Stimulated activated CD4-positive, alpha-beta T cell treated with anti-CD3 and anti-CD28 coated beads, Interleukin-15, amount 100 ng/mL, for 24 hours (primary cell): ENCODE results near the gene KTN1.
A peak's percentile ranks its signal among the peaks of the same experiment; 100 is the strongest.

Experiments
- DNase-seq: peaks from one replicate; pipeline ENCODE4 v3.0.0-alpha.2; 2020

The KTN1 gene

DNA sequence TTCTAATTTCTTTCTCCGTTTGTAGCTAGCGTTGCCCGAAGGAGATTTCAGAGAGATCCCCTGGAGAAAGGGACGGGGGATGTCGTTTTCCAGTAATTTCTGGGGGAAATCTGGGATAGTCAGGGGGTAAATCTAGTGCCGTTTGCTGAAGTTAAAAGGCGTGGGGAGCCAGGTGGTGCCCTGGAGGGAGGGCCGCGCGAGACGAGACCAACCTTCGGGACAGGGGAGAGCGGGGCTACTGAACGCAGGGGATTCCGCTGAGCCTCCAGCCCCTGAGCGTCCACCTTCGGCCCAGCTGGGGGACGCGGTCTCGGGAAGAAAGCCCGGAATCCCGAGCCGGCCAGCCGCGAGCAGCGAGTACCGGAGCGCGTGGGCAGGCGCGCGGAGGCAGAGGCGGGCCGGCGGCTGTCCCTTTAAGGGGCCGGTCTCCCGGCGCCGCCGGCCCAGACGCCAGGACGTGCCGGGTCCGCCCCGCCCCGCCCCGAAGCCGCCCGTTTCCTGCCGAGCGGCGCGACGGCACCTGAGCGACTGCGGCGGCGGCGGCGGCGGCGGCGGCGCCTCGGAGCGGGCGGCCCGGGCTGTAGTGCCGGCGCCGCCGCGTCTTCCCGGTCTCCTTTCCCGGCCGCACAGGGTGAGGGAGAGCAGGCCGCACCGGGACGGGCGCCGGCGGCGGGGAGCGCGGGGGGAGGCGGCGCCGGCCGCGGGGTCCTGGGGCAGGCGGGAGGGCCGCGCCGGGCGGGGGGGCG is at the start of gene KTN1:
Gene KTN1 (plus strand): TSS at position 484 of the 746 bp plus-strand sequence. CDS start 31,842 bp downstream, outside the sequence.
- DNase-seq = peak; percentile 91

- DNase-seq = no peak
Observed at GRCh38 chr14:55530464-55530863, 49.5 kb upstream of the KTN1 start.

- no peak for DNase-seq
Observed at GRCh38 chr14:55532645-55533344, 47.2 kb upstream of the KTN1 start.

DNA sequence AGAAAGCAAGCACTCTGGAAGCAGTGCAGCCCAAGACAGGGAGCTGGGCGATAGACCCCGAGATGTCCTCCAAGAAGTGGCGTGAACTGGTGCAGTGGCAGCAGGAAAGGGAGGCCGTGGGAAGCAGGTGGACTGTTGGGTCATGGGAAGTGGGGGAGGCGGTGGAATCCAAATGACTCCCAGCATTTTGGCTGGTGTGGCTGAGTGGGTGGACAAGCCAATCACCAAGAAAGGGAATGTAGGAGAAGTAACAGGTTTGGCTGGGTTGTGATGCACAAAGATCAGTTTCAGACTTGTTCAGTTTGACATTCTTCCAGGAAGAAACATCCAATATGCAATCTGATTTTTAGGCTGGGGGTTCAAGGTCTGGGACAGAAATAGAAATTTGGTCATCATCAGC is 46.0 kb upstream of the KTN1 start:
- no peak for DNase-seq

GRCh38 chr14:55535516-55536203 is 44.3 kb upstream of the KTN1 start:
- no peak for DNase-seq

DNA sequence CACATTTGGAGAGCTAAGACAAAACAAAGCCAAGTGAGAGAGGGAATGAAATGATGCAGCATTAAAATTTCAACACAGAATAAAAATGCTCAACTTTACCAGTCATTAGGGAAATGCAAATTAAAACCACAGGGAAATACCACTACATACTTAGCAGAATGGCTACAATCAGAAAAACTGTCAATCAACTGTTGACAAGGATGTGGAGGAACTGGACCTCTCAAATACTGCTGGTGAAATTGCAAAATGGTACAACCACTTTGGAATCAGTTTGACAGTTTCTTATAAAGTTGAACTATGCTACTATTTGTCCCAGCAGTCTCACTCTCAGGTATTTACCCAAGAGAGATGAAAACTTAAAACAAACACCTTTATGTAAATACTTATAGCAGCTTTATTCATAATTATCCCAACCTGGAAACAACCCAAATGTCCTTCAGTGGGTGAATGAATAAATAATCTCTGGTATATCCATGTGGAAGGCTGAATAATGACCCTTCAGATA is 43.8 kb upstream of the KTN1 start:
- no peak for DNase-seq

- DNase-seq = no peak
Observed at GRCh38 chr14:55537782-55538181, 42.2 kb upstream of the KTN1 start.

DNA sequence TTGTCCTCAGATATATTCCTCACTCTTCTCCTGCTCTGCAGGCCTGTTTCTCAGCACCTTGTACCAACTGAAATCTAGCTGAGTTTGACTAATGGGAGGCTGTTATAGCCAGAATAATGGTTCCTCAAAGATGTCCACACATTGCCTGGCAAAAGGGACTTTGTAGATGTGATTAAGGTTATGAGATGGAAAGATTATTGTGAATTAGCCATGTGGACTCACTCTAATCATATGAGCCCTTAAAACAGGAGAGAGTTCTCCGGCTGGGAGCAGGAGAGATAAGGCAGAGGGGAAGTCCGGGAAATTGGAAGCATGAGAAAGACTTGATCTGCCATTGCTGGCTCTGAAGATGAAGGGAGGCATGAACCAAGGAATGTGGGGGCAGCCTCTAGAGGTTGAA is 40.0 kb upstream of the KTN1 start:
- DNase-seq = no peak

- DNase-seq = no peak
Observed at GRCh38 chr14:55540847-55541773, 38.9 kb upstream of the KTN1 start.

GRCh38 chr14:55545779-55546178 is 34.2 kb upstream of the KTN1 start:
- DNase-seq = no peak

DNA sequence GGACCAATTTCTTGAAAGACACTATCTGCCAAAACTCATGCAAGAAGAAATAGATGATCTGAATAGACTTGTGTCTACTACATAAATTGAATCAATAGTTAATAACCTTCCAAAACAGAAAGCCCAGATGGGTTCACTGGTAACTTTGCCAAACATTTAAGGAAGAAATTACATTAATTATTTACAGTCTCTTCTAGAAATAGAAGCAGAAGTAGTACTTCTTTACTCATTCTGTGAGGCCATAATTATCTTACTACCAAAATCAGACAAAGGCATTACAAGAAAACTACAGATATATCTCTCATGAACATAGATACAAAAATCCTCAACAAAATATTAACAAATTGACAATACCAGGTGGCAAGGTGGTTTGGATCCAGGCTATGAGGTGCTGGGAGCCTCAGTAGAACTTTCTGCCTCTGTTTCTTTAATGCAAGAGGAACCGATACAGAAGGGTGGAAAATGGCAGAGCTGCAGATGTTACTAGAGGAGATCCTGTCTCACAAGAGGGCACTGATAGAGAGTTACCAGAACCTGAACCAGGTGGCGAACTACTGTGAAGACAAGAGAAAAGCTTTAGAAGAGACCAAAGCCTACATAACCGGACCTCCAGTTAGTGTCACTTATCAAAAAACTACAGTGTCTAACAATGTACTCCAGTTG is 33.7 kb upstream of the KTN1 start:
- DNase-seq = no peak

DNA sequence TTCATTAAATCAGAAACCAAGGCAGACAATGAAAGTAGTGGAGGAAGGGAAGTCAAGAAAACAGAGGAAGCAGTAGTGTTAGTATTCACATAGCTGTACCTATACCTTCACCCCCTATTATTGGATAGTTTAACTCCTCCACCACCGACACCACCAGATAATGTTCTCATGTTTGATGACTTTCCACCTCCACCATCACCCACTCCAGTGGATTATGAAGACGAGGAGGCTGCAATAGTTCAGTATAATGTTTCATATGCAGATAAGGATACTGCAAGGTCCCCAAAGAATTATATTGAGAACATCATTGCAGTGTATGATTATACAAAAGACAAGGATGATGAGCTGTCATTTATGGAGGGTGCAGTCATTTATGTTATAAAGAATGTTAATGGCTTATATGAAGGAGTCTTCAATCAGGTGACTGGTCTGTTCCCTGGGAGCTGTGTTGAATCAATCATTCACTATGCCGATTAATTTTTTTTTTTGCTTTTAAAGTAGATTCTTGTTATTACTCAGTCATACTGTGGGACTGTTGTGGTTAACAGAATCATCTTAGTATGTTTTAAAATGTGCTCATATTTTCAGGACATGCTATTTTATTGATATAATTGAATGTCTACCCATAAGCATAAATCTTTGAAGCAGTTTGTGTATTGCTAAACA is 32.2 kb upstream of the KTN1 start:
- DNase-seq = no peak

DNA sequence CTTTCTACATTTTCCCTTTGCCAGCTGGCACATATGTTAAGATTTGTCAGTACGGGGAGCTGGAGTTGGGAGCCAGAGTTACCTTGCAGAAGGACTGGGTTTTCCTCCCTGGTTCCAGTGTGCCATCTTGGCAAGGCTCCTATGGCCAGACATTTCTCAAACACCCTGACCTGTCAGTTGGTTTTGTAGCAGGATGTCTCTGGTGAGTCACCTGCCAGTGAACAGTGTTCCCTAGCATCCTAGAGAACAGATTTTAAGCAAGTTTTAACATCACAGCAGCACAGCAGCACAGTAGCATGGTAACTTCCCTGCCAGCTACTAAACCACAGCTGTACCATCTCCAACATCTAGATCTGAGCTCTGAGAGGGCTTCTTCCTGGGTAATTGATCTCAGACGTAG is 26.2 kb upstream of the KTN1 start:
- DNase-seq = no peak

GRCh38 chr14:55556929-55557623 is 22.9 kb upstream of the KTN1 start:
- no peak for DNase-seq

- no peak for DNase-seq
Observed at GRCh38 chr14:55562135-55562534, 17.9 kb upstream of the KTN1 start.

DNA sequence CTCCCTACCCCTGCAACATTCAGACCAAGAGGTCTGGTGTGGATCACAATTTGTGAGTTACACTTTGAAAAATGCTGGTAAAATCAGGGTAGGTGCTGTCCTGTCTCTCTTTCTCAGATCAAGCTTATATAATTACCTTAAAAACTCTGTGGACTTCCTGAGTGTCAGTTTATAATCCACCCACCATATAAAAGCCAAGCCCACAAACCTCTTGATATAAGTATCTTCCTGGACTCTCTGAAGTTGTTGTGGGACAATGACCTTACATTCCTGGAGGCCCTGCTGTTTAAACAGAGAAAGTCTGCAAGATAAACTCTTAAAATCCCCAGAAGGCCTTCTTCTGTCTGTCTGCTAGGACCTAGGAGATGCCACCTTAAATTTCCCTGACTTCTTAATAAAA is 11.4 kb upstream of the KTN1 start:
- no peak for DNase-seq

DNA sequence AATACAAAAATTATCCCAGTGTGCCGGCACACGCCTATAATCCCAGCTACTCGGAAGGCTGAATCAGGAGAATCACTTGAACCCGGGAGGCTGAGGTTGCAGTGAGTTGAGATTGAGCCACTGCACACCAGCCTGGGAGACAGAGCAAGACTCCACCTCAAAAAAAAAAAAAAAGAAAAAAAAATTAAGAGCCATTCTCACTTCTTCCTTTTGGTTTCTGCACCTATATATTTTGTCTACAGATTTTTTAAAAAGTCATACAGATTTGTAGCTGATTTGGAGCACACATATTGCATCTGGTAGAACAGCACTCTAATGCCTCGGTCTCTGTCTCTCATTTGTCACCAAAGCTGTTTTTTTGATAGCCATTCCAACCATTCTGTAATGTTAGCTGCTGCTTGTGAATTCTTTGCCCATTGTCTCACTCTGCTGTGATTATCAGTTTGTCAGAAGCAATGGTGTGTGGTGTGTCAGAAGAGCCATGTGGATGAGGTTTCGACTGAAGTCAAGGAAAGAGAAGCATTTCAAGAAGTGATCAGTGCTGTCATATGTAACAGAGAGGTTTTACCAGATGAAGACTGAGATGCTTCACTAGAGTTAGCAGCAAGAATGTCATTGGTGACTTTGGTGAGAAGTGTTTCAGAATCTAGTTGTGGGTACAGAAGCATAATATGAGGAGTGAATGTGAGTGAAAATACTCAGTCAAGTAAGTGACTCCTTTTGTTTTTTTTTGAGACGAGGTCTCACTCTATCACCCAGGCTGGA is 8.7 kb upstream of the KTN1 start:
- DNase-seq = no peak

- DNase-seq = no peak
Observed at GRCh38 chr14:55572578-55572977, 7.4 kb upstream of the KTN1 start.

DNA sequence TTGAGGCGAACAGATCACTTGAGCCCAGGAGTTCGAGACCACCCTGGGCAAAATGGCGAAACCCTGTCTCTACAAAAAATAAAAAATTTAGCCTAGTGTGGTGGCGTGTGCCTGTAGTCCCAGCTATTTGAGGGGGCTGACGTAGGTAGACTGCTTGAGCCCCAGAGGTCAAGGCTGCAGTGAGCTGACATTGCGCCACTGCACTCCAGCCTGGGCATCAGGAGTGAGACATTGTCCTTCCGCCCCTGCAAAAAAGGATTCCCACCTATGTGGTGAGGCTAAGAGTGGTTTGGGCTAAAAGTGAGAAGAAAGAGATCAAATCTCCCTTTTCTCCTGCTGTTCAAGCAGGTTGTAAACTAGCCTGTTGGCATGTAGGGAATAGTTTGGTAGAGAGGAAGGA is 5.0 kb upstream of the KTN1 start:
- DNase-seq = no peak

GRCh38 chr14:55577229-55577628 is 2.8 kb upstream of the KTN1 start:
- no peak for DNase-seq
